Activated T-cell treated with anti-CD3 and anti-CD28 coated beads, Interleukin-2, amount 50 U/mL, for 72 hours (primary cell): Measurements from ENCODE around the gene P3H2. TPM values are rescaled to one million over a fixed set of nuclear protein-coding genes. Genes with fewer than 3 reads are reported as not detected.

Experiments
- ATAC-seq, 2 donors: fragments of 150-1000 bp; cut with Tn5 transposase; replicated peaks in 1 of 2; 2 replicates each; pipeline ENCODE4 v1.10.0; 2021; ENCODE audit warnings: moderate library complexity in 2 of 2, mild to moderate bottlenecking in 1 of 2
- DNase-seq, 2 donors: peaks; one replicate each; pipeline ENCODE4 v3.0.0; 2021 to 2022; ENCODE audit warnings: mixed read lengths in 1 of 2
- H3K27ac Mint-ChIP-seq: one replicate; pipeline ENCODE4 v1.8.0; 2022; ENCODE audit warnings: mild to moderate bottlenecking, moderate library complexity, mixed read lengths
- H3K27me3 Mint-ChIP-seq: one replicate; pipeline ENCODE4 v1.8.0; 2022; ENCODE audit warnings: low read depth, mixed read lengths
- H3K36me3 Mint-ChIP-seq, 2 donors: one replicate each; pipeline ENCODE4 v1.8.0; 2022; ENCODE audit warnings: mixed read lengths in 2 of 2, mild to moderate bottlenecking in 1 of 2; ENCODE audit not compliant: insufficient read depth in 2 of 2
- H3K4me1 Mint-ChIP-seq: one replicate; pipeline ENCODE4 v1.8.0; 2022; ENCODE audit warnings: low read depth, mixed read lengths
- H3K4me3 Mint-ChIP-seq, 2 donors: one replicate each; pipeline ENCODE4 v1.8.0; 2022; ENCODE audit warnings: mild to moderate bottlenecking in 2 of 2, mixed read lengths in 2 of 2, moderate library complexity in 2 of 2
- H3K9me3 Mint-ChIP-seq, 2 donors: one replicate each; pipeline ENCODE4 v1.8.0; 2022; ENCODE audit warnings: mixed read lengths in 2 of 2
- total RNA-seq, 2 donors: library from RNA; stranded (reverse); gene quantifications; one replicate each; pipeline ENCODE4 v1.2.3, GENCODE V29; 2022

P3H2 gene
- total RNA-seq, 2 donors from 2014 or later, result not detected

DNA sequence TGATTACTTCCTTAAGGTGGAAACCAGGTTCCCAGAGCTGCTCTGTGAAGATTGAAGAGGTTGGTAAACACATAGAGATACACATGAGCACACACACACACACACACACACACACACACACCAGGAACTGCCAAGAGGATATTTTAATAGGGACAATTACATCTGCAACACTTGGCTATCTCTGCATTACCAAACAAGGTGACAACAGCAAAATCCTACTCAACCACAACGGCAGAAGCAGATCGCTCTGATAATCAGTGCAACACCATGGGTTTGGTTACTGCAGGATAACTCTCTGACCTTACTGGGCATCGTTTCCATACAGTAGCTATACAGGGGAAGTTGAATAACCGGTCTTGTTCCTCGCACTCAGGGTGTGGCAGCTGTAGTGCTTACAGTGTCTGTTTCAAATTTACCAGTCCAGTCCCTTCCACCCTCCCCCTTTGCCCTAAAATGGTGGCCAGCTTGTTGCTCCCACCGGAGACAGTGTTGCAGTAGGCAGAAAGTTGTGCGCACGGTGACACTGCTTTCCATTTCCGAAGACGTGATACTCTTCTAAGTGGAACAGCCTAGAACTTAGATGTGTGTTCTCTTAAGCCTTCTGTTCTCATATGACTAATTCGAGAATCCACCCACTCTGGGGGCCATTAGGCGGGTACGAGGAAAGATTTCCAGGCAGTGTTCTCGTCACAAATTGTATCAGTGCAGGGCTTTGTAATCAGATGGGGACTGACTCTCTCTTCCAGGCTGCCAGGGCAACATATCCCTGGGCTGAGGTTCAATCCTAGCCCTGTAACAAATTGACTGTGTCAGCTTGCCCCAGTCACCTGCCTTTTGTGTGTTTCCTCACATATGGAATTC is 176.2 kb downstream of the P3H2 start:
- Mint-ChIP-seq H3K4me3 (no peak overlapping the region), H3K36me3 (no peaks in the 10 kb centered on the region), H3K4me1 (peaks cover 24% of the 10 kb centered on the region), H3K27me3 (peaks cover 9% of the 10 kb centered on the region), H3K9me3 (no peaks in the 10 kb centered on the region), H3K27ac (no peak overlapping the region)
- DNase-seq (peak in 1 of 2 donors; percentile 25), ATAC-seq (peak in 1 of 2 donors; percentile 71)

GRCh38 chr3:189942948-189943347 is 177.7 kb downstream of the P3H2 start:
- H3K27me3 Mint-ChIP-seq, result peaks cover 9% of the 10 kb centered on the region

GRCh38 chr3:189941679-189942078 is 179.0 kb downstream of the P3H2 start:
- DNase-seq, result peak in 1 of 2 donors; percentile 4

More at GRCh38 chr3:189942948-189943347, 177.7 kb downstream of the P3H2 start:
- no peak overlapping the region for H3K27ac Mint-ChIP-seq
- ATAC-seq (no peak), DNase-seq (no peak)
- no peaks in the 10 kb centered on the region for H3K36me3 Mint-ChIP-seq
- no peaks in the 10 kb centered on the region for H3K9me3 Mint-ChIP-seq
- peaks cover 19% of the 10 kb centered on the region for H3K4me1 Mint-ChIP-seq
- no peak overlapping the region for H3K4me3 Mint-ChIP-seq

GRCh38 chr3:189941125-189941524 is 179.6 kb downstream of the P3H2 start:
- no peaks in the 10 kb centered on the region for H3K9me3 Mint-ChIP-seq
- H3K36me3 Mint-ChIP-seq, result no peaks in the 10 kb centered on the region
- ATAC-seq (no peak), DNase-seq (no peak)
- peaks cover 2% of the 10 kb centered on the region for H3K27me3 Mint-ChIP-seq
- no peak overlapping the region for H3K27ac Mint-ChIP-seq
- H3K4me3 Mint-ChIP-seq, result no peak overlapping the region
- H3K4me1 Mint-ChIP-seq, result peaks cover 13% of the 10 kb centered on the region

More at GRCh38 chr3:189941679-189942078, 179.0 kb downstream of the P3H2 start:
- H3K4me1 Mint-ChIP-seq, result peaks cover 13% of the 10 kb centered on the region
- H3K27me3 Mint-ChIP-seq, result peaks cover 8% of the 10 kb centered on the region
- ATAC-seq, result peak; percentile 20 to 55
- H3K27ac Mint-ChIP-seq, result no peak overlapping the region
- no peak overlapping the region for H3K4me3 Mint-ChIP-seq
- H3K9me3 Mint-ChIP-seq, result no peaks in the 10 kb centered on the region
- no peaks in the 10 kb centered on the region for H3K36me3 Mint-ChIP-seq

- no peak for ATAC-seq
- Mint-ChIP-seq H3K27me3 (no peaks in the 10 kb centered on the region), H3K27ac (no peak overlapping the region), H3K36me3 (peaks cover 0 to 1% of the 10 kb centered on the region in 2 donors), H3K4me1 (no peaks in the 10 kb centered on the region), H3K9me3 (peaks cover 1 to 4% of the 10 kb centered on the region in 2 donors), H3K4me3 (no peak overlapping the region)
- DNase-seq, result no peak
Observed at GRCh38 chr3:189937302-189938127, 183.2 kb downstream of the P3H2 start.

DNA sequence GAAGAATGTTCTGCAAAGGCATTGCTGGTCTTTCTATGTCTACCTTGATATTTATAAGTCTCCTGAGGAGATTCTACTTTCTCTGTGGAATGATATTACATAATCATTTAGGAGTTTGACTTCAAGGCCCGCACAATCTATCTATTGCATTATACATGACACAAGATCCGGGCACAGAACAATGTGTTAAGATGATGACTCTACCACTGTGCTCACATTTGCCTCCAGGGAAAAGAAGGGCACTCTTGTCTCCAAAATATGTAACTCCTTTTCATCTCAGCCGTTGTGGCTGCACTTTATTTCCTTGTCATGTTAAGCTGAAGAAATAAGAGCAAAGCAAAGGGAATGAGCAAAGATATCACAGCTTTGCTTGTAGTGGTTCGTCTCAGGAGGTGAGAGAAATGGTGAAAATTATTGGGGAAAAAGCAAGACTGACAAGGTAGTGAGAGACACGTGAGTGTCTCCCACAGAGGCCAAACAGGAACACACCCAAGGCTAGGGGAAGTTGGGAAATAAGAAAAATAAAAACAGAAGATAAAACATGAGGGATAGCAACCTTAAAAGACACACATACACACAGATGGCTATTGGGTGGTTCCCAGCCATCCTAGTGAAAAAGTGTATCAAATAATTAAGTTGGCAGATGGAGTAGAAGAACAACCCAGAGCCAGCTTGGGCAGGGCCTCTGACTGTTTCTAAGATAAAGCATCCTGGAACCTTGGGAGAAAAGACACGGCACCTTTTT is 184.3 kb downstream of the P3H2 start:
- Mint-ChIP-seq H3K36me3 (peaks cover 0 to 1% of the 10 kb centered on the region in 2 donors), H3K4me3 (no peak overlapping the region), H3K27me3 (no peaks in the 10 kb centered on the region), H3K27ac (no peak overlapping the region), H3K9me3 (peaks cover 1 to 4% of the 10 kb centered on the region in 2 donors), H3K4me1 (no peaks in the 10 kb centered on the region)
- DNase-seq (no peak), ATAC-seq (no peak)

DNA sequence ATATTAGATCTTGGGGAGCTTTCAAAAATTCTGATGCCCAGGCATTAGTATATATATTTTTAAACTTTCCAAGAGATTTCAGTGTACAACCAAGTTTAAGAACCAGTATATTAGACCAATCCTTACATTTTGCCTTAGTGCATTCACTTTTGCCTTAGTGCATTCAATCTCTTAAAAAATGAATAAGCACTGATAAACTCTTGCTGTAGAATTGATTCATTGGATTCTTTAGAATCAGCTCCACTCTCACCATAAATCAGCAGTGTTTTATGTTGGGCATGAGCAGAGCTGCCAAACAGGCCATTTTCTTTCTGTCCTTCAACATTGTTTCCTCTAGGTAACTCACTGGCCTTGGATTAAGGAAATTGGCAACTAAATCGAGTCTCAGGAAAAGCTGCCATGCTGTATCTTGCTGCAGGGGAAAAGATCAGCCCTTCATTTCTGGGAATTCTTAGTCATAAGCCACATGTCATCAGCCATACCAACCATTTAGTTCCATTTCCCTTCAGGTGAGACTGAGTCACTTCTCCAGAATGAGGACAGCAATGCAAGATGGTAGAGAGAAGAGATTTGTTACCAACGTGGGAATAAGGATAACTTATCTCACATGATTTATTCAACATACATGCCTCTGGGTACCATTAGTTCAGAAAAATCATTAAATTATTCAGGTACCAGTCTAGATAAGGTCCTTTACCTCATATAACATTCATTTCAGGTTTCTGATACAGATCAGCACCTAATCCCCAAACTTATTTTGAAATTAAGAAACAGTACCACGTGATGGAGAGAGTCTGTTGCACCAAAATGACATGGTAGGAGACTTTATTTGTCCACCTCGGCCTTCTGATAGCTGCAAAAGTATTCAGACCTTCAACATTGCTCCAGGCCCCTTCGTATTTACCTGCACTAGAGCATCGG is 192.5 kb downstream of the P3H2 start:
- Mint-ChIP-seq H3K4me3 (peak overlapping the region; percentile 47 to 58), H3K36me3 (peaks cover 0 to 3% of the 10 kb centered on the region in 2 donors), H3K9me3 (peaks cover 1 to 5% of the 10 kb centered on the region in 2 donors), H3K27me3 (no peaks in the 10 kb centered on the region), H3K27ac (peak overlapping the region; percentile 83), H3K4me1 (peaks cover 24% of the 10 kb centered on the region)
- ATAC-seq (peak; percentile 93 to 95), DNase-seq (peak; percentile 8 to 15)

DNA sequence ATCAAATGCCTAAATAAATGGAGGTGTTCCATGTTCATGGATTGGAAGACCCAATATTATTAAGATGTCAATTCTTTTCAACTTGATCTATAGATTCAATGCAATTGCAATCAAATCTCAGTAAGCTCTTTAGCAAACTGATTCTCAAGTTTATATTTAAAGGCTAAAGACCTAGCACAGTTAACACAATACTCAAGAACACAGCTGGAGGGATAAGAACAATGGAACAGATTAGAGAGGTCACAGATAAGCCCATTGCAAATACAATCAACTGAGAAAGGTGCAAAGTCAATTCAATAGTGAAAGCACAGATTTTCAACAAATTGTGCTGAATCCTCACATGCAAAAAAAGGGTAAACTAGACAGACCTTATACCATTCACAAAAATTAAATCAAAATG is 198.9 kb downstream of the P3H2 start:
- DNase-seq (no peak), ATAC-seq (no peak)
- H3K4me1 Mint-ChIP-seq, result no peaks in the 10 kb centered on the region
- H3K9me3 Mint-ChIP-seq, result peaks cover 0 to 2% of the 10 kb centered on the region in 2 donors
- no peak overlapping the region for H3K4me3 Mint-ChIP-seq
- peaks cover 0 to 1% of the 10 kb centered on the region in 2 donors for H3K36me3 Mint-ChIP-seq
- H3K27me3 Mint-ChIP-seq, result no peaks in the 10 kb centered on the region
- no peak overlapping the region for H3K27ac Mint-ChIP-seq

DNA sequence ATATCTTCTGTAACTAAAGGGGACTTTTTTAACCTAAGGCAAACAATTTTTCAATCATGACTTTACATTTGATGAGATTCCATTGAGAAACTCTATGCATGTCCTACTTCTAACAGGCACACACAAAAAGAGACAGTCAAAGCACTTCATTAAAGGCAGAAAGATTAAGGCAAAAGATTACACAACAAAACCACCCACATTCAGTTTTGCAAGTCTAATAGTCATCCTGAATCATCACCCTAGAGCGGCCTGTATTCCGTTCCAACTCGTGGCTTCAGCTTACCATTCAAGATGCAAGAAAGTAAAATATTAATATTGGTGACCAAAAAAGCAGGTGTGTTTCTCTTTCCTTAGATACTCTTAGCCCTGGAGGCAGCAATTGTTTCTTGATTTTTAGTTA is 205.9 kb downstream of the P3H2 start:
- Mint-ChIP-seq H3K27me3 (peaks cover 8% of the 10 kb centered on the region), H3K4me3 (no peak overlapping the region), H3K27ac (no peak overlapping the region), H3K9me3 (no peaks in the 10 kb centered on the region), H3K4me1 (peaks cover 11% of the 10 kb centered on the region), H3K36me3 (peaks cover 0 to 1% of the 10 kb centered on the region in 2 donors)
- DNase-seq, result peak in 1 of 2 donors; percentile 13
- peak; percentile 53 to 72 for ATAC-seq

DNA sequence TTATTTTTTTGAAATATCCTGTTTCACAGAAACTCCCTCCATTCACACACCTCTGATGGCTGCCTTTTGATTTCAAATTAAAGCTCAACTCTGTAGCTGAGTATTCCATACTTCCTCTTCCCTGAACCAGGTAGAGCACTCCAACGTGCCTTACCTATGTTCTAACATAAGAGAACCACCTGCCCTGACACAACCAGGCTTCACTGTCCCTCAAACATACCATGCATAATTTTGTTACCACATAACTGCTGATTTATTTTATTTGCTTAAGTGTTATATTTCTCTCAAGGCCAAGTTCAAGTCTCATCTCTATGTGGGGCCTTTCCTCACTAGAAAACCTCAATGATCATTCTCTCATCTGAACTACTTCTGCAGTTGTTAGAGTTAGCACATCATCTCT is 209.7 kb downstream of the P3H2 start:
- DNase-seq, result no peak
- ATAC-seq, result no peak
- Mint-ChIP-seq H3K27ac (no peak overlapping the region), H3K9me3 (no peaks in the 10 kb centered on the region), H3K4me3 (no peak overlapping the region), H3K36me3 (no peaks in the 10 kb centered on the region), H3K27me3 (peaks cover 14% of the 10 kb centered on the region), H3K4me1 (peaks cover 11% of the 10 kb centered on the region)

DNA sequence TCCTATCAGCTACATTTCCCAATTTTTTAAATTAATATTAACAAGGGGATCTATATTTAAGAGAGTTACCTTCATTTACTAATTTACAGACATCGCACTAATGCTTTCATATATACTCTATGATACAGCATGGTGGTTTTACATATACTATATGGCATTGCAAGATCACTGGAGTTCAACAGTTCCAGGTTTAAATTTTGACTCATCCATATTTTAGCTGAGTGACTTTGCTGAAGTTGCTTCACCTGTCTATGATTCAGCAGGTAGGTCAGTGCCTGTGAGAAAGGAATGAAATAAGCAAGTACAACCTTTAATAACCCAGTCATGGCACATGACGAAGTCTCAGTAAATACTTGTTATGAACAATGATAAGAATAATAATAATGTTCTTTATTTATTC is 211.1 kb downstream of the P3H2 start:
- Mint-ChIP-seq H3K27ac (no peak overlapping the region), H3K9me3 (no peaks in the 10 kb centered on the region), H3K27me3 (peaks cover 6% of the 10 kb centered on the region), H3K4me1 (peaks cover 1% of the 10 kb centered on the region), H3K4me3 (no peak overlapping the region), H3K36me3 (no peaks in the 10 kb centered on the region)
- ATAC-seq, result no peak
- DNase-seq, result no peak

GRCh38 chr3:189909139-189909538 is 211.6 kb downstream of the P3H2 start:
- H3K9me3 Mint-ChIP-seq, result no peaks in the 10 kb centered on the region
- H3K4me3 Mint-ChIP-seq, result no peak overlapping the region
- H3K4me1 Mint-ChIP-seq, result no peaks in the 10 kb centered on the region
- peaks cover 6% of the 10 kb centered on the region for H3K27me3 Mint-ChIP-seq
- ATAC-seq (no peak), DNase-seq (no peak)
- H3K27ac Mint-ChIP-seq, result peak overlapping the region; percentile 72
- H3K36me3 Mint-ChIP-seq, result no peaks in the 10 kb centered on the region
